T-helper 9 cell (primary cell): ENCODE measurements around the gene UQCC2.

ENCODE experiments used
- DNase-seq: peaks from one replicate; pipeline ENCODE4 v3.0.0-alpha.2; 2020

The UQCC2 gene

GRCh38 chr6:33725222-33725621, 13.7 kb upstream of the UQCC2 start:
- no peak for DNase-seq

GRCh38 chr6:33724102-33725023, 12.9 kb upstream of the UQCC2 start:
- no peak for DNase-seq

- DNase-seq, result no peak
Observed at GRCh38 chr6:33723371-33724085, 12.0 kb upstream of the UQCC2 start.

- DNase-seq, result no peak
Observed at GRCh38 chr6:33722103-33722623, 10.7 kb upstream of the UQCC2 start.

GRCh38 chr6:33721508-33721907, 10.0 kb upstream of the UQCC2 start:
- no peak for DNase-seq

GRCh38 chr6:33720998-33721397, 9.5 kb upstream of the UQCC2 start:
- no peak for DNase-seq

- DNase-seq, result no peak
Observed at GRCh38 chr6:33719326-33719987, 8.0 kb upstream of the UQCC2 start.

GRCh38 chr6:33718713-33719112, 7.2 kb upstream of the UQCC2 start:
- no peak for DNase-seq

- DNase-seq, result no peak
Observed at GRCh38 chr6:33717934-33718455, 6.5 kb upstream of the UQCC2 start.

GRCh38 chr6:33716890-33717632, 5.6 kb upstream of the UQCC2 start:
- no peak for DNase-seq

GRCh38 chr6:33716379-33716778, 4.9 kb upstream of the UQCC2 start:
- no peak for DNase-seq

- no peak for DNase-seq
Observed at GRCh38 chr6:33714385-33715040, 3.0 kb upstream of the UQCC2 start.

- DNase-seq, result no peak
Observed at GRCh38 chr6:33713786-33714185, 2.3 kb upstream of the UQCC2 start.

- no peak for DNase-seq
Observed at GRCh38 chr6:33712914-33713313, 1.4 kb upstream of the UQCC2 start.

- DNase-seq, result no peak
Observed at GRCh38 chr6:33710296-33711121, 991 bp downstream of the UQCC2 start.

GRCh38 chr6:33709605-33710295, 1.8 kb downstream of the UQCC2 start:
- DNase-seq, result no peak

GRCh38 chr6:33708516-33709204, 2.8 kb downstream of the UQCC2 start:
- DNase-seq, result no peak

GRCh38 chr6:33707771-33708170, 3.7 kb downstream of the UQCC2 start:
- no peak for DNase-seq

- no peak for DNase-seq
Observed at GRCh38 chr6:33705955-33706725, 5.4 kb downstream of the UQCC2 start.
